ENCODE results near the gene LRP5.

- TF ChIP-seq CTCF (IDR thresholded peaks at IDR 0.05) (no peak), POLR2AphosphoS5 (IDR thresholded peaks at IDR 0.05) (no peak), POLR2A (IDR thresholded peaks at IDR 0.05) (no peak)
Observed at GRCh38 chr11:68282141-68282860, 30.1 kb upstream of the LRP5 start.
